ENCODE results near the gene PRR23E. TPM values are rescaled to one million over a fixed set of nuclear protein-coding genes. Genes with fewer than 3 reads are reported as not detected.

Gene PRR23E
- total RNA-seq, 6 experiments from 2014 or later = not detected

DNA sequence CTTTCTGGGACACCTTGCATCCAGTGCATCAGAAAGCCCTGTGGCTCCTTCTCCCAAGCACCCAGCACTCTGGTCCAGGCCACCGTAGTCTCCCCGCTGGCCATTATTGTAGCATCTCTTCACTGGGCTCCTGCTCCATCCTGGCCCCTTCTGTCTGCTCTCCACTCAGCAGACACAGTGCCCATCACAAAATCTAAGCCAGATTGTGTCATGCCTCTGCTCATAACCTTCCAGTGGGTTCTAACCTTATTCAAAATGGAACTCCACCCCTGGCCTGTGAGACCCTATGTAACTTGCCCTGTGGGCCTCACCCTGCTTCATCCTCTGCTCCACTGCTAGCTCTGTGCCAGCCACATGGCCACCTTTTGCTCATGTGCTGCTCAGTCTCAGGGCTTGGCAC is 31.7 kb upstream of the PRR23E start:
- Mint-ChIP-seq H3K4me1 (ENCODE audit: low read depth) (no peaks in the 10 kb centered on the region), H3K9me3 (no peaks in the 10 kb centered on the region), H3K4me3 (no peak overlapping the region), H3K27ac (no peak overlapping the region), H3K27me3 (ENCODE audit: insufficient read depth) (peaks cover 23% of the 10 kb centered on the region), H3K36me3 (ENCODE audit: low read depth) (no peaks in the 10 kb centered on the region)
- TF ChIP-seq, protein P1, sequence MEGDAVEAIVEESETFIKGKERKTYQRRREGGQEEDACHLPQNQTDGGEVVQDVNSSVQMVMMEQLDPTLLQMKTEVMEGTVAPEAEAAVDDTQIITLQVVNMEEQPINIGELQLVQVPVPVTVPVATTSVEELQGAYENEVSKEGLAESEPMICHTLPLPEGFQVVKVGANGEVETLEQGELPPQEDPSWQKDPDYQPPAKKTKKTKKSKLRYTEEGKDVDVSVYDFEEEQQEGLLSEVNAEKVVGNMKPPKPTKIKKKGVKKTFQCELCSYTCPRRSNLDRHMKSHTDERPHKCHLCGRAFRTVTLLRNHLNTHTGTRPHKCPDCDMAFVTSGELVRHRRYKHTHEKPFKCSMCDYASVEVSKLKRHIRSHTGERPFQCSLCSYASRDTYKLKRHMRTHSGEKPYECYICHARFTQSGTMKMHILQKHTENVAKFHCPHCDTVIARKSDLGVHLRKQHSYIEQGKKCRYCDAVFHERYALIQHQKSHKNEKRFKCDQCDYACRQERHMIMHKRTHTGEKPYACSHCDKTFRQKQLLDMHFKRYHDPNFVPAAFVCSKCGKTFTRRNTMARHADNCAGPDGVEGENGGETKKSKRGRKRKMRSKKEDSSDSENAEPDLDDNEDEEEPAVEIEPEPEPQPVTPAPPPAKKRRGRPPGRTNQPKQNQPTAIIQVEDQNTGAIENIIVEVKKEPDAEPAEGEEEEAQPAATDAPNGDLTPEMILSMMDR (IDR thresholded peaks at IDR 0.05) = no peak
- no peak for DNase-seq

DNA sequence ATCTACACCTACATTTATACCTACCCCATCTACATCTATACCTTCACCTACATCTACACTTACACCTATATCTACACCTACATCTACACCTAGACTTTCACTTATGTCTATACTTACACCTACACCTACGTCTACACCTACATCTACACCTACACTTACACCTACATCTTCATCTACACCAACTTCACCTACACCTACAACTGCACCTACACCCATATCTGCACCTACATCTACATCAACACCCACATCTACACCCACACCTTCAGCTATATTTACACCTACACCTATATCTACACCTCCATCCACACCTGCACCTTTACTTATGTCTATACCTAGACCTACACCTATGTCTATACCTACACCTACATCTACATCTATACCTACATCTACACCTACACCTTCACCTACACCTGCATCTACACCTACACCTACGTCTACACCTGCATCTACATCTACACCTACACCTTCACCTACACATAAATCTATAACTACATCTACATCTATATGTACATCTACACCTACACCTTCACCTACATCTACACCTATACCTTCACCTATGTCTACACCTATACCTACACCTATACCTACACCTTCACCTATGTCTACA is 30.9 kb upstream of the PRR23E start:
- H3K4me3 Mint-ChIP-seq = no peak overlapping the region
- peaks cover 24% of the 10 kb centered on the region for H3K27me3 Mint-ChIP-seq (ENCODE audit: insufficient read depth)
- no peaks in the 10 kb centered on the region for H3K9me3 Mint-ChIP-seq
- no peak overlapping the region for H3K27ac Mint-ChIP-seq
- H3K4me1 Mint-ChIP-seq (ENCODE audit: low read depth) = no peaks in the 10 kb centered on the region
- TF ChIP-seq, protein P1 (IDR thresholded peaks at IDR 0.05) = no peak
- no peaks in the 10 kb centered on the region for H3K36me3 Mint-ChIP-seq (ENCODE audit: low read depth)
- DNase-seq = no peak

GRCh38 chr3:127162947-127163645 is 29.8 kb upstream of the PRR23E start:
- Mint-ChIP-seq H3K36me3 (ENCODE audit: low read depth) (no peaks in the 10 kb centered on the region), H3K9me3 (no peaks in the 10 kb centered on the region), H3K4me1 (ENCODE audit: low read depth) (no peaks in the 10 kb centered on the region), H3K4me3 (no peak overlapping the region), H3K27ac (no peak overlapping the region), H3K27me3 (ENCODE audit: insufficient read depth) (peaks cover 24% of the 10 kb centered on the region)
- TF ChIP-seq, protein P1 (IDR thresholded peaks at IDR 0.05) = no peak
- no peak for DNase-seq

DNA sequence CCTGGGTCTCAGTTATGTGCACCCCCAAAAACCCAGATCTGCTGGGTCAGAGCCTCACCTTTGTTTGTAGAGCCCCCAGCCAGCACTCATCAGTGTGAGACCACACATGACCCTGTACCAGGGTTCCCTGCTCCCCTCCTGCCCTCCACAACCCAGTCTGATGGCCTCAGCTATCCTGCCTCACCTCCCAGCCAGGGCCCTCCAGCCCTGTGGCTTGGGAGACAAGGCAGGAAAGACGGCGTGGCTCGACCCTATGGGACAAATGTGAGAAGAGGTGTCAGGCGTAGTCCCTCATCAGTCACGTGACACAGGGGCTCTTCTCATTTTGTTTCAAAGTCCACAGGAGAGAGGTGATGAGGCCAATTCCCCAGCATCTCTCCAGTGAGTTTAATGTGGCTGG is 28.3 kb upstream of the PRR23E start:
- Mint-ChIP-seq H3K27ac (no peak overlapping the region), H3K4me1 (ENCODE audit: low read depth) (no peaks in the 10 kb centered on the region), H3K4me3 (no peak overlapping the region), H3K36me3 (ENCODE audit: low read depth) (no peaks in the 10 kb centered on the region), H3K9me3 (no peaks in the 10 kb centered on the region), H3K27me3 (ENCODE audit: insufficient read depth) (peaks cover 21% of the 10 kb centered on the region)
- no peak for DNase-seq
- TF ChIP-seq, protein P1 (IDR thresholded peaks at IDR 0.05) = no peak

DNA sequence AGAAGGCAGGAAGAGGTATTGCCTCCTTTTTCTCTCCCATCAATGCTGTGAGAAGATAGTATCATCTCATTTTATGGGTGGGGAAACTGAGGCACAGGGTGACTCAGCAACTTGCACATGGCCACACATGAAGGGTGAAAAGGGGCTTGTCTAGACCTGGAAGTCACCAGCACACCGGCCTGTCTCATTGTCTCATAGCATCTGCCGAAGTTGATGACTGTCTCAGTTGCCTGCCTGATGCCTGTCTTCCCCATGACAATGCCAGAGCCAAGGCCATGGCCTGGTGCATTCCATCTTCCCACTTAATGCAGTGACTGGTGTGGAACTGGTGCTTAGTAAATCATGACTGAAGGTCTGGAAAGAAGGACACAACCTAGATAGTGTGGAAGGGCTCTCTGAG is 27.9 kb upstream of the PRR23E start:
- TF ChIP-seq, protein P1 (IDR thresholded peaks at IDR 0.05) = no peak
- H3K4me3 Mint-ChIP-seq = no peak overlapping the region
- peaks cover 21% of the 10 kb centered on the region for H3K27me3 Mint-ChIP-seq (ENCODE audit: insufficient read depth)

More for the DNA sequence above, 27.9 kb upstream of the PRR23E start:
- no peaks in the 10 kb centered on the region for H3K9me3 Mint-ChIP-seq
- DNase-seq = no peak
- peaks cover under 1% of the 10 kb centered on the region; the same call in 1 of the 2 replicates for H3K4me1 Mint-ChIP-seq (ENCODE audit: low read depth)
- H3K36me3 Mint-ChIP-seq (ENCODE audit: low read depth) = no peaks in the 10 kb centered on the region
- no peak overlapping the region for H3K27ac Mint-ChIP-seq

All from HFFc6 (cell line).